NOMO-1 treated with dmso at 0.1 percent for 144 hours (cell line): ENCODE data around the gene OST4.
"Not testable (repeated sequence)": the region's sequence is repeated elsewhere in the genome, so short reads cannot be mapped to it uniquely, and the experiment has no call there.

ENCODE experiments used
- DNase-seq: peaks from one replicate; lab custom pipeline; 2025; ENCODE audit not compliant: unreplicated experiment; lab: John Stamatoyannopoulos, UW

The OST4 gene

DNA sequence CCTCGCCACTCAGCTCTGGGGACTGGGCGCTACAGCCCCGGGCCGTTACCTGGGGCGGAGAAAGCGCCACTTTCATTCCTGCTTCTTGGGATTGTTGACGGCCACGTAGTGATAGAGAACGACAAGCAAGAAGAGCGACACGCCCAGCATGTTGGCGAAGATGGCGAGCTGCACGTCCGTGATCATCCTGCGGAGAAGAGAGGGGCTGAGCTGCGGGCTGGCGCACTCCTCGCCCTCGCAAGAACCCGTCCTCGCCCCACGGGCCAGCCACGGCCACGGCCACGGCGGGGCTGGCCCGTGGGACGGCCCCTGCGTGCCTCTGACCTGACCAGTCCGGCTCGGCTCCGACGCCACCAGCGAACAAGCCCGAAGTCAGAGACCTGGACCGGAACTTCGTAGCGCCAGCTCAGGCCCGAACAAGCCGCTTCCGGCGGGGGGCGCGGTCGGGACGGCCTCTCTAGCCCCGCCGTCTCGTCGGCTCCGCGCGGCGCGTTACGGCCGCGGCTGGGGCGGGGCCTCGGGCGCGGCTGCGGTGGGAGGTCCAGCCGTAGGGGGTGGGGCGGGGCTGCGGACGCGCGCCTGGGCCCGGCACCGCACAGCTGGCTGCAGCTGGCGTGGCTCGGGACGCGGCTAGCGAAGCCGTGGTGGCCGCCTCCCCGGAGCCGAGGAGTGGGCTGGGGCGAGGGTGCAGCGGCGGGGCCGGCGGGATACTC is at the start of gene OST4:
Gene OST4, minus strand, starts transcription at position 378 of the 713 bp plus-strand sequence.
- peak; percentile 82 for DNase-seq

DNA sequence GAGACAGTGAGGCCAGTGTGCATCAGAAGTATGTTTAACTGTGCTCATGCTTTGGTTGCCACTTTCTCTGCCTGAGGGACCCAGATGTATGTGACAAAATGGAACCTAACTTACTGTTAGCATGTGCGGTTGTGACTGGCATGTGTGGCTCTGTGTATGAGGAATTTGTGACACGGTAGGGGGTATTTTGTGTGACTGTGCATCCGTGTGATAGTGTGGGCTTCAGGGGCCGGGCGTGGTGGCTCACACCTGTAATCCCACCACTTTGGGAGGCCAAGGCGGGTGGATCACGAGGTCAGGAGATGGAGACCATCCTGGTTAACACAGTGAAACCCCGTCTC is 47.8 kb upstream of the OST4 start:
- not testable (repeated sequence) for DNase-seq

DNA sequence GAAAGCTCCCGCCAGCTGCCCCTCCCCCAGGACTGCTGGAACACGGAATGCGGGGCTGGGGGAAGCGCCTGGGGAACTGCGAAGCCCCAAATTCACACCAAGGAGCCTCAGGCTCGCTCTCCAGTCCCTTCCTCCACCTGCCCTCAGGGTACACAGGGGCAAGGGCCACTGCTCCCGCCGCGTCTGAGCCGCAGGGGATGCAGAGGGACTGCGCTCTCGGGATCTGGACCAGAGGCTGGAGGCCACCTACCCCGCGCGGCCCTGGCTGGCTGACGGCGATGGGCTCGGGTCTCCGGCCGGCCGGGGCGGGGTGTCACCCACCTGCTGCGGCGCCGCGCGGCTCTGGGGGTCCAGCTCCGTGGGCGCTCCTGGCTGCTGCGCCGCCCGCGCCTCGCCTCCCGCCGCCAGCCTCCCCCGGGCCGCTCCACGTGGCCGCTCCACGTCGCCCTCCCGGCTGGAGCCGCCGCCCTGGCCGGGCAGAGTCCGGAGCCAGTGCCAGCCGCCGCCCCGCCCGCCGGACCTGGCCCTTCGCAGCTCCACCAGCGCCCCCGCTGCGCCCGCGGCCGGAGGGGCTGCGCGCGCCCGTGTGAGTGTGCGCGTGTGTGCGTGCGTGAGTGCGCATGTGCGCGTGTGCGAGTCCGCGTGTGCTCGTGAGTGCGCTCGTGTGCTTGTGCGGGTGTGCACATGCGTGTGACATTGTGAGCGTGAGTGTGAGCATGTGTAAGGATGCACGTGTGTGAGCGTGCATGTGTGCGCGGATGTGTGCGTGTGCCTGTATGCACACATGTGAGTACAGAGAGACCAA is 47.3 kb upstream of the OST4 start, which contains the start of gene CGREF1:
Gene CGREF1, minus strand, starts transcription at position 604 of the 805 bp plus-strand sequence. CDS start 14,762 bp downstream, outside the sequence.
- no peak for DNase-seq

DNA sequence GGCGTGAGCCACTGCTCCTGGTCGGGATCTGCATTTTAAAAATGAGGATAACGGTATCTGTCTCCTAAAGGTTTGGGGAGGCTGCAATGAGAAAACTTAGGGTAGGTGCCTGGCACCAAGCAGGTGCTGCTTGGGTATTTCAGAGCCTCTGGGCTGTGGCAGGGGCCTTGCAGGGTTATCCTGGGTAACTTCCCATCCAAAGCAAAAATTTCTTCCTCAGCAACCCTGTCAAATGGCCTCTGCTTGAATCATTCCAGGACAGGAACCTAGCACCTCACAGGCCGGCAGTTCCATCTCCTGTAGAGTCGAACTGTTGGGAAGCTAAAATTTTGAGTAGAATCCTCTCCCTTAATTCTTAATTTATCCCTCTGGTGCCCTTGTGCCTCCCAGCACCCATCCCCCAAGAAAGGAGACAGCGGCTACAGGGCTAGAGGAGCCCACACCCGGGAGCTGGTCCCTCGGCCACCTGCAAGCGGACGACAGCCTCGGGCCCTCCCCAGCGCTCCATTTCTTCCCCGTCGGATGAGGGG is 46.6 kb upstream of the OST4 start:
- no peak for DNase-seq

DNA sequence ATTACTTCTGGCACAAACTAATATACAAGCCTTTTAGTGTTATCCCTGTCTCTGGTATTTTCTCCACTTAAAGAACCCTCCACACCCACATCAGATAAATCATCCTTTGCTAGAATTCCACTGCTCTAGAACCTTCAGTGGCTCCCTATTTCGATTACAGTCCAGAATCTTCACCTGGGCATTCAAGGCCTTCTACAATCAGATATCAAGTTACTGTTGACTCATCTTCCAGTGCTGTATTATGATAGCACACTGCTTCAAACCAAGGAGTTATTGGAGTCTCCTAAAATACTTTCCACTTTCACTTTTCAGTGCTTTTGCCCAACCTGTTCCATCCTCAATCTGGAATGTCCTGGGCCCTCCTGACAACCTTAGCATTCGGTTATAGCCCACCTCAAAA is 44.1 kb upstream of the OST4 start:
- no peak for DNase-seq

DNA sequence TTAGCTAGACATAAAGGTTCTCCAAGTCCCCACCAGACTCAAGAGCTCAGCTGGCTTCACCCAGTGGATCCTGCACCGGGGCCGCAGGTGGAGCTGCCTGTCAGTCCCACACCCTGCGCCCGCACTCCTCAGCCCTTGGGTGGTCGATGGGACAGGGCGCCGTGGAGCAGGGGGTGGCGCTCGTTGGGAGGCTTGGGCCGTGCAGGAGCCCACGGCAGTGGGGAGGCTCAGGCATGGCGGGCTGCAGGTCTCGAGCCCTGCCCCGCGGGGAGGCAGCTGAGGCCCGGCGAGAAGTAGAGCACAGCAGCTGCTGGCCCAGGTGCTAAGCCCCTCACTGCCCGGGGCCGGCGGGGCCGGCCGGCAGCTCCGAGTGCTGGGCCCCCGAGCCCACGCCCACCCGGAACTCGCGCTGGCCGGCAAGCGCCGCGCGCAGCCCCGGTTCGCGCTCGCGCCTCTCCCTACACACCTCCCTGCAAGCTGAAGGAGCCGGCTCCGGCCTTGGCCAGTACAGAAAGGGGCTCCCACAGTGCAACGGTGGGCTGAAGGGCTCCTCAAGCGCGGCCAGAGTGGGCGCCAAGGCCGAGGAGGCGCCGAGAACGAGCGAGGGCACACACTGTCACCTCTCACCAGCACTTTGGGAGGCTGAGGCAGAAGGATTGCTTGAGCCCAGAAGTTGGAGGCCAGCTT is 40.1 kb upstream of the OST4 start:
- DNase-seq, result not testable (repeated sequence)

DNA sequence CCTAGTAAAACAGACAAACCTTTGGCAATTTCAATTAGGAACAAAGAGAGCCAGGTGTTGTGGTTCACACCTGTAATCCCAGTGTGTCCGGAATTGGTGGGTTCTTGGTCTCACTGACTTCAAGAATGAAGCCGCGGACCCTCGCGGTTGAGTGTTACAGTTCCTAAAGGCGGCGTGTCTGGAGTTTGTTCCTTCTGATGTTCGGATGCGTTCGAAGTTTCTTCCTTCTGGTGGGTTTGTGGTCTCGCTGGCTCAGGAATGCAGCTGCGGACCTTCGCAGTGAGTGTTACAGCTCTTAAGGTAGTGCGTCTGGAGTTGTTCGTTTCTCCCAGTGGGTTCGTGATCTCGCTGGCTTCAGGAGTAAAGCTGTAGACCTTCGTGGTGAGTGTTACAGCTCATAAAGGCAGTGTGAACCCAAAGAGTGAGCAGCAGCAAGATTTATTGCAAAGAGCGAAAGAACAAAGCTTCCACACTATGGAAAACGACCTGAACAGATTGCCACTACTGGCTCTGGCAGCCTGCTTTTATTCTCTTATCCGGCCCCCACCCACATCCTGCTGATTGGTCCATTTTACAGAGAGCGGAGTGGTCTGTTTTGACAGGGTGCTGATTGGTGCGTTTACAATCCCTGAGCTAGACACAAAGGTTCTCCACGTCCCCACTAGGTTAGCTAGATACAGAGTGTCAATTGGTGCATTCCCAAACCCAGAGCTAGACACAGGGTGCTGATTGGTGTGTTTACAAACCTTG is 39.3 kb upstream of the OST4 start:
- not testable (repeated sequence) for DNase-seq

DNA sequence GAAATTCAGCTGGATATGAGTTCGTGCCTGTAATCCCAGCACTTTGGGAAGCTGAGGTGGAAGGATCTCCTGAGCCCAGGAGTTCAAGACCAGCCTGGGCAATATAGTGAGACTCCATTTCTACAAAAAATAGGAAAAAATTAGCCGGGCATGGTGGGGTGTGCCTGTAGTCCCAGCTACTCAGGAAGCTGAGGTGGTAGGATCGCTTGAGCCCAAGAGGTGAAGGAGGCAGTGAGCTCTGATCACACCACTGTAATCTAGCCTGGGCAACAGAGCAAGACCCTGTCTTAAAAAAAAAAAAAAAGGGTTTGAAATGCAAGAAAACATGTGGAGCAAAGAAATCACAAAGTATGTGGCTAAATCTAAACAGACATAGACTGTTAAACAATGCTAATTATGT is 37.6 kb upstream of the OST4 start:
- DNase-seq, result no peak

DNA sequence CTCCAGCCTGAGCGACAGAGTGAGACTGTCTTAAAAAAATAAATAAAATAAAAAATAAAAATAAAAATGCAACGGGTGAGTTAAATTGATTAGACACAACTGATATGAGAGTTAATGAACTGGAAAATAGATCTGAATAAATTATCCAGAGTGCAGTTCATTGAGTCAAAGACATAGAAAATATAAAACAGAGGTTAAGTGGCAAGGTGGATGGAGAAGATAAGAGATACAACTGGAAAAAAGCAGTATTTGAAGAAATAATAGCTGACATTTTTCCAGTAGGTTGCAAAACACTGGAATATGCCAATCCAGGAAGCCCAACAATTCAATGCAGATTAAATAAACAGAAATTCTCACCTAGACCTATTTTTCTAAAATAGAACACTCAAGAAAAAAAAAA is 36.8 kb upstream of the OST4 start:
- no peak for DNase-seq

DNA sequence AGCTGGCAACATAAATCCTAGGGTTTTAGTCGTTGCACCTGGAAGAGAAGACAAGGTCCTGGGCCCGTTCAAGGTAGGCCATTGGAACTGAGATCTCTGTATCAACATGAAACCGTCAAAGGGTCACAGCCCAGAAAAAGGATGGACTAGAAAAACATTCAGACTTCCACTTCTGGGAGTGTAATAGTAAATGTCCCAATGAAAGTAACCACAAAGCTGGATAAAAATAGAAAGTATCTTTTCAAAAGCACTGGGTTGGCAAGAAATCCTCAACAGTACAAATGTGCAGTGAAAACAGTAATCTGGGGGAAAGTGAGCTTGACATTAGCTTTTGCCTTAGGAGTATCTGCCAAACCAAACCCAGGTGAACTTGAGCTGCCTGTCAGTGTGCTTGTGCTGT is 34.5 kb upstream of the OST4 start:
- no peak for DNase-seq

DNA sequence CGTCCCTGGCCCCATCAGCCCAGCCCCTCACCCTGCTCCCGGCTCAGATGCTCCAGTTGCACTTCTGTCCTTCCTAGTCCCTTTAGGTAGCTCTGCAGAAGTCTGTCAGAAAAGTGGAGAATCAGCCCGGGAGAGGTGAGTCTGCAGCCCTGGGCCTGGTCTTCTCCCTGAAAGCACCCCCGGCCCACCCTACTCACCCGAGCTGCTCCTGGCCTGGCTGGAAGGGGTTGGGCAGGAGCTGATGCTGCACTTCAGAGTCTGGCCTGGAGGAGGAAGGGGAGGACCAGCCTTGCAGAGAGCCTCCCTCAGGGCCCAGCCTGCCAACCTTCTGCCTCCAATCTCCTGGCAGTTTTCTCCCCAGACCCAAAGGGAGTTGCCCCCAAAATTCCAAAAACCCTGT is 30.9 kb upstream of the OST4 start:
- no peak for DNase-seq

DNA sequence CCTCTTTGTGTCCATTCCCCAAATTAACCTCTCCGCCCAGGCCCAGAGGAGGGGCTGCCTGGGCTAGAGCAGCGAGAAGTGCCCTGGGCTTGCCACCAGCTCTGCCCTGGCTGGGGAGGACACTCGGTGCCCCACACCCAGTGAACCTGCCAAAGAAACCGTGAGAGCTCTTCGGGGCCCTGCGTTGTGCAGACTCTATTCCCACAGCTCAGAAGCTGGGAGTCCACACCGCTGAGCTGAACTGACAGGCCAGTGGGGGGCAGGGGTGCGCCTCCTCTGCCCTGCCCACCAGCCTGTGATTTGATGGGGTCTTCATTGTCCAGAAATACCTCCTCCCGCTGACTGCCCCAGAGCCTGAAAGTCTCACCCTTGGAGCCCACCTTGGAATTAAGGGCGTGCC is 28.6 kb upstream of the OST4 start:
- DNase-seq, result no peak

DNA sequence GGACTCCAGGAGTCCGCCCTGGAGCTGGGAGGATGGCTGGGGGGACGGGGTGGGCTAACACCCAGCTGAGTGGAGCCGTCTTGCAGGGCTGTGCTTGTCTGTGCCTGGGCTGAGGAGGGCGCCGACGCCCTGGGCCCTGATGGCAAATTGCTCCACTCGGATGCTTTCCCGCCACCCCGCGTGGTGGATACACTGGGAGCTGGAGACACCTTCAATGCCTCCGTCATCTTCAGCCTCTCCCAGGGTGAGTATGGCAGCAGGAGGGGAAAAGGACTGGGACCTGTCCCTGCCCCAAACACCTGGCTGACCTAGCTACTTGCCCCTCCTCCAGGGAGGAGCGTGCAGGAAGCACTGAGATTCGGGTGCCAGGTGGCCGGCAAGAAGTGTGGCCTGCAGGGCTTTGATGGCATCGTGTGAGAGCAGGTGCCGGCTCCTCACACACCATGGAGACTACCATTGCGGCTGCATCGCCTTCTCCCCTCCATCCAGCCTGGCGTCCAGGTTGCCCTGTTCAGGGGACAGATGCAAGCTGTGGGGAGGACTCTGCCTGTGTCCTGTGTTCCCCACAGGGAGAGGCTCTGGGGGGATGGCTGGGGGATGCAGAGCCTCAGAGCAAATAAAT is 28.0 kb upstream of the OST4 start:
- DNase-seq, result no peak

DNA sequence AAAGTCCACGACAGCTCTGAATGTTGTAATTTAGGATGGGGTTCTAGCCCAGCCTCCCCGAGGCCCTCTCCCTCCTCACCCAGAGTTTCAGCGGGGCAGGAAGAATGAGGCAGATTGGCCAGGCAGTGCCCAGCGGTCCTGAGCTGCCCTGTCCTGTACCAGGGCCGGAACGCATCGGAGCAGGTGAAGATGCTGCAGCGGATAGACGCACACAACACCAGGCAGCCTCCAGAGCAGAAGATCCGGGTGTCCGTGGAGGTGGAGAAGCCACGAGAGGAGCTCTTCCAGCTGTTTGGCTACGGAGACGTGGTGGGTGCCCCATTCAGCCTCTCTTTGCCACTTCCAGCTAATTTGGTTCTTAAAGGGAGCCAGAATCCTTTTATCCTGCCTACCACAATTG is 25.9 kb upstream of the OST4 start:
- DNase-seq, result no peak

DNA sequence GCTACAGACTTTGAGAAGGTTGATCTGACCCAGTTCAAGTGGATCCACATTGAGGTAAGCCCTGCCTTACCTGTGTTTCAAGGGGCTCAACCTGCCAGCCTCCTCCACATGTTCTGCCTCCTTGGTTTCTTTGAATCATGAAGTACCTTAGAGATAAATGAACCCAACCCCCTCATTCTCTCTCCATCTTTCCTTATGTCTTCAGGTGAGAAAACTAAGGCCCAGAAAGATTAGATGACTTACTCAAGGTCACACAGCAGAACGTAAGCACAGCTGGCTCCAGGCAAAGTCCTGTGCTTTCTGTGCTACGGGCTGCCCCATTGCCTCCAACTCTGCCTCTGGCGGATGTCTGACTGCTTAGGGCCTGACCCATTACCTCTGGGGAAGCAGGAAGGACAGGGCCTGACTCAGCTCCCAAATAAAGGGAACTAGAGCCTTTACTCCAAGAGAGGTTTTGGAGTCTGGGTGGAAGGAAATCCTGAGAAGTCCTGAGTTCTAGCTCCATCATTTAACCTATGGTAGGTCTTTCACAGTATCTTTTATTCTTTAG is 25.4 kb upstream of the OST4 start:
- DNase-seq, result no peak

DNA sequence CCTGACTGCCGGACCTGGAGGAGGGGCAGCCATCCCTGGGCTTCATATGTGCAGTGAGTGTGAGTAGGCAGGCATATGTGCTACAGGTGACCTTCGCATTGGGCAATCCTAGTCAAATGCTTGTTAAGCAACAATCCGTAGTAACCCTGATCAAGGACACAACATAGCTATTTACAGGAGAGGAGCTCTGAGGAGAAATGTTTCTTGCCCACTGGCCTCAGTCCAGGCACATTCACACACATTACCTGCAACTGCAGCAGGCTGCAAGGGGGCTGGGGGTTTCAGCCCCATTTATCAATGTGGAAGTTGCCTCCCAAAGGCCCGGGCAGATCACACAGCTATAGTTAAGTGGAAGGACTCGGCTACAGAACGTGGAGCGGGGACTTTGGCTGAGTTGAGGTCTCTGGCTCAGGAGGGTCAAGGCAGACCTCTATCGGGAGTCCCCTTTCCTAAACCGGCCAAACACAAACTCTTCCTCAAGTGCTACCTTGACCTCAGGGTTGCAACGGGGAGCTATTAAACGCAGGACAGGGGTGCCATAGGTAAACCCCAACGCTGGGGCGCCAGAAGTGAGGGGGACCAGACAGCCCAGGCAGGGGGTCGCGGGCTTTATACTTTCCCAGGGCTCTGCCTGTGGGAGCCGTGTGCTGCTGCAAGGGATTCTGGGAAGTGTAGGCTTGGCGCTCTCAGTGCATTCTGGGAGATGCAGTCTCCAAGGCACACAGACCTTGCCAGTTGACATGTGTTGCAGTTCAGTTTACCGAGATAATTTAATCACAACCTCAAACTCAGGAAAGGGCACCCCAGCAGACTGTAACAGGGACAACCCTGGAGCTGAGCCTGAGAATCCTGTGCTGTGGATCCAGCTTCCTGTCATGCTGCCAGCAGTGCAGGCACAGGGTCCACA is 24.5 kb upstream of the OST4 start:
- no peak for DNase-seq

DNA sequence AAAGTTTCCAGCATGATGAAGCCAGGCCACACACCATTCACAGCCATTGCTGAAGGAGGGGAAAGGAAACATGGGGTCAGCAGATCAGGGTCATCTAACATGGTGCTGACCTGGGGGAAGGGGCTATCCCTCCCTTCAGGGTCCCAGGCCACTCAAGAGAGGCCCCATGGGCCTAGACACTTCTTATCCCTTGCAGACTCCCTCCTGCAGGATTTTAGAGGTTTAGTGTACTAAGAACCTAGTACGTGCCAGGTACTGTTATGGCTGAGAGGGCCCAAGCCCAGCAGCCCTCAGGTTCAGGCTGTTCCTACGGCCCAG is 23.9 kb upstream of the OST4 start:
- DNase-seq, result no peak

DNA sequence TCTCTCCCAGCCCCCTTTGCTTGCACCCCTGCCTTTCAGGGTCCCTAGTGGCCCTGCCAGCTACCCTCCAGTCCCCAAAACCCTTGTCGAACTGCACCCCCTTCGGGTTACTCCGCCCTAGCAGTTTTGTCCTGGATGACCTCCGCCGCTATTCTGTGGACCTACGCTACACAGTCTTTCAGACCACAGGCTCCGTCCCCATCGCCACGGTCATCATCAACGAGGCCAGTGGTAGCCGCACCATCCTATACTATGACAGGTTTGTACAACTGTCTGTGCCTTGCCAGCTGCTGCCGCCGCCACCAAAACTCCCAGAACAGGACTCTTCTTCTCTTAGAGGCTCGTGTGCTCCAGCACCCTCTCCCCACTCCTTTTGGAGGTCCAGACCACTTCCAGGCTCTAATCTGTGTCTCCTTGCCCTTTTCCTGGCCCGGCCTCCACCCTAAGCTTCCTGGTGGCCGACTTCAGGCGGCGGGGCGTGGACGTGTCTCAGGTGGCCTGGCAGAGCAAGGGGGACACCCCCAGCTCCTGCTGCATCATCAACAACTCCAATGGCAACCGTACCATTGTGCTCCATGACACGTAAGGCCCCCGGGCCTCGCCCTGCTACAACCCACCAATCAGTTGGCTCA is 23.0 kb upstream of the OST4 start:
- no peak for DNase-seq
